ENCODE measurements around the gene KRT14. TPM values are rescaled to one million over a fixed set of nuclear protein-coding genes. Genes with fewer than 3 reads are reported as not detected.

Gene KRT14
- total and polyA plus RNA-seq, 9 donors, result 0.38 to 1.1 (median 0.75) TPM; not detected in 6

- H3K9me3 ChIP-seq, result no peaks in the 10 kb centered on the region
- WGBS, 3 donors, result 90 to 94% (median 92%) methylated on average over 9 of the region's 9 CpGs
- H3K4me1 ChIP-seq (ENCODE audit: insufficient read depth), result no peaks in the 10 kb centered on the region
- H3K36me3 ChIP-seq, result no peaks in the 10 kb centered on the region
- H3K4me3 ChIP-seq, result no peak overlapping the region
- DNase-seq, result no peak
- H3K27me3 ChIP-seq, result no peaks in the 10 kb centered on the region
- intact Hi-C loops (cut with DNase I), result no loop called here
- H3K27ac ChIP-seq, result no peak overlapping the region
- no peak for TF ChIP-seq CTCF (IDR thresholded peaks at IDR 0.05)
- no peak for TF ChIP-seq POLR2A (IDR thresholded peaks at IDR 0.05)
- no peak for TF ChIP-seq EP300 (IDR thresholded peaks at IDR 0.05)
Observed at GRCh38 chr17:41537990-41538389, 48.7 kb downstream of the KRT14 start.

GRCh38 chr17:41537614-41537954 is 49.1 kb downstream of the KRT14 start:
- intact Hi-C loops (cut with DNase I), result no loop called here
- Histone ChIP-seq H3K27me3 (no peaks in the 10 kb centered on the region), H3K36me3 (no peaks in the 10 kb centered on the region), H3K9me3 (no peaks in the 10 kb centered on the region), H3K4me3 (no peak overlapping the region), H3K27ac (no peak overlapping the region), H3K4me1 (ENCODE audit: insufficient read depth) (no peaks in the 10 kb centered on the region)
- no peak for DNase-seq
- WGBS, 3 donors, result 92 to 96% (median 95%) methylated on average over 7 of the region's 7 CpGs
- TF ChIP-seq EP300 (IDR thresholded peaks at IDR 0.05) (no peak), POLR2A (IDR thresholded peaks at IDR 0.05) (no peak), CTCF (IDR thresholded peaks at IDR 0.05) (no peak)

GRCh38 chr17:41536741-41537613 is 49.7 kb downstream of the KRT14 start:
- DNase-seq, result peak in 1 of 5 donors; percentile 11
- H3K4me3 ChIP-seq, result no peak overlapping the region
- intact Hi-C loops (cut with DNase I), result no loop called here

GRCh38 chr17:41535764-41536481 is 50.8 kb downstream of the KRT14 start:
- 75 to 79% (median 76%) methylated on average over 15 of the region's 15 CpGs for WGBS, 3 donors
- H3K4me3 ChIP-seq, result no peak overlapping the region
- H3K27me3 ChIP-seq, result no peaks in the 10 kb centered on the region
- no peaks in the 10 kb centered on the region for H3K36me3 ChIP-seq
- TF ChIP-seq EP300 (IDR thresholded peaks at IDR 0.05) (no peak), CTCF (IDR thresholded peaks at IDR 0.05) (no peak), POLR2A (IDR thresholded peaks at IDR 0.05) (no peak)
- H3K9me3 ChIP-seq, result no peaks in the 10 kb centered on the region
- intact Hi-C loops (cut with DNase I), result no loop called here
- no peak overlapping the region for H3K27ac ChIP-seq
- H3K4me1 ChIP-seq (ENCODE audit: insufficient read depth), result no peaks in the 10 kb centered on the region
- peak in 2 of 5 donors; percentile 16 to 18 for DNase-seq

More at GRCh38 chr17:41536741-41537613, 49.7 kb downstream of the KRT14 start:
- TF ChIP-seq POLR2A (IDR thresholded peaks at IDR 0.05) (no peak), EP300 (IDR thresholded peaks at IDR 0.05) (no peak), CTCF (IDR thresholded peaks at IDR 0.05) (no peak)
- Histone ChIP-seq H3K36me3 (no peaks in the 10 kb centered on the region), H3K4me1 (ENCODE audit: insufficient read depth) (no peaks in the 10 kb centered on the region), H3K27ac (no peak overlapping the region), H3K9me3 (no peaks in the 10 kb centered on the region), H3K27me3 (no peaks in the 10 kb centered on the region)
- WGBS, 3 donors, result 88 to 93% (median 90%) methylated on average over 7 of the region's 7 CpGs

Data from ovary (tissue), 9 donors.